Peyer's patch (tissue), 4 donors: ENCODE measurements around the gene IFI27L1. TPM values are rescaled to one million over a fixed set of nuclear protein-coding genes. Genes with fewer than 3 reads are reported as not detected.
A peak's percentile ranks its signal among the peaks of the same experiment; 100 is the strongest.

Source experiments
- DNase-seq, 3 donors: peaks; one replicate each; pipeline ENCODE4 v3.0.0-alpha.2; 2017 to 2019
- H3K27ac ChIP-seq, 4 donors: fragments of 200-600 bp; sonication (generic); one replicate each; pipeline ENCODE4 v1.5.1; 2016 to 2019
- H3K27me3 ChIP-seq, 2 donors: fragments of 200-600 bp; sonication (generic); one replicate each; pipeline ENCODE4 v1.5.1; 2019
- H3K36me3 ChIP-seq, 3 donors: fragments of 200-600 bp; sonication (generic); one replicate each; pipeline ENCODE4 v1.5.1; 2016 to 2019
- H3K4me1 ChIP-seq, 4 donors: fragments of 200-600 bp; sonication (generic); one replicate each; pipeline ENCODE4 v1.5.1; 2016 to 2019
- H3K4me3 ChIP-seq, 4 donors: fragments of 200-600 bp; sonication (generic); 1 replicate in 3 of 4; 2 replicates in 1 of 4; pipeline ENCODE4 v1.5.1; 2016 to 2019; ENCODE audit warnings: mild to moderate bottlenecking in 1 of 4
- H3K9me3 ChIP-seq, 4 donors: fragments of 200-600 bp; sonication (generic); one replicate each; pipeline ENCODE4 v1.5.1; 2016 to 2019; ENCODE audit warnings: mild to moderate bottlenecking in 1 of 4
- CTCF ChIP-seq, 6 experiments: fragments of 450-650 bp in 4 of 6; fragments of 200-600 bp in 2 of 6; sonication (generic) in 1 of 6; IDR thresholded peaks; one replicate each; pipeline ENCODE4 v1.5.1; 2017 to 2019; ENCODE audit warnings: antibody characterized with exemption in 6 of 6, mild to moderate bottlenecking in 3 of 6, moderate library complexity in 1 of 6
- POLR2A ChIP-seq, 2 donors: fragments of 450-650 bp; IDR thresholded peaks; one replicate each; pipeline ENCODE4 v1.5.1; 2017; ENCODE audit warnings: antibody characterized with exemption in 2 of 2, mild to moderate bottlenecking in 2 of 2, moderate library complexity in 2 of 2
- total RNA-seq, 4 donors: library from RNA; depleted of rRNA; stranded (reverse); fragments of >200 nt; gene quantifications; one replicate each; pipeline ENCODE4 v1.1.0, GENCODE V29; 2016

The IFI27L1 gene
- total RNA-seq, 4 donors from 2014 or later = 4.9 to 14.7 (median 6.6) TPM

GRCh38 chr14:94129111-94129757 lies 48.1 kb downstream of the IFI27L1 start, which contains the start of gene IFI27L2:
Gene IFI27L2 (minus strand): TSS chr14:94129604. CDS start chr14:94129564, 40 bp downstream.
- peak; percentile 78 to 89 (median 88) for DNase-seq
- H3K27ac ChIP-seq = peak within 1 kb of the TSS; percentile 74 to 82 (median 78)
- TF ChIP-seq CTCF (IDR thresholded peaks at IDR 0.05) = peak in 5 of 6 experiments; percentile 34 to 50 (median 47)
- TF ChIP-seq POLR2A (IDR thresholded peaks at IDR 0.05) = peak in 1 of 2 donors; percentile 21
- H3K4me3 ChIP-seq = peak within 1 kb of the TSS; percentile 58 to 64 (median 64)
- H3K9me3 ChIP-seq = no peaks in the 10 kb centered on the region
- peaks cover 0 to 14% (median 3%) of the 10 kb centered on the region in 4 donors for H3K4me1 ChIP-seq
- H3K27me3 ChIP-seq = no peaks in the 10 kb centered on the region
- H3K36me3 ChIP-seq = no peaks in the 10 kb centered on the region

GRCh38 chr14:94129758-94130414 lies 48.8 kb downstream of the IFI27L1 start:
- no peak for DNase-seq
- H3K4me3 ChIP-seq = peak overlapping the region; percentile 58 to 64 (median 64)
- no peaks in the 10 kb centered on the region for H3K36me3 ChIP-seq
- H3K27ac ChIP-seq = peak overlapping the region; percentile 74 to 82 (median 78)
- no peak for TF ChIP-seq CTCF (IDR thresholded peaks at IDR 0.05)
- H3K9me3 ChIP-seq = no peaks in the 10 kb centered on the region
- no peaks in the 10 kb centered on the region for H3K27me3 ChIP-seq
- H3K4me1 ChIP-seq = peaks cover 0 to 14% (median 3%) of the 10 kb centered on the region in 4 donors

- Histone ChIP-seq H3K27me3 (no peaks in the 10 kb centered on the region), H3K36me3 (no peaks in the 10 kb centered on the region), H3K4me1 (peaks cover 0 to 14% (median 3%) of the 10 kb centered on the region in 4 donors), H3K4me3 (no peak overlapping the region), H3K9me3 (no peaks in the 10 kb centered on the region), H3K27ac (no peak overlapping the region)
- peak in 2 of 3 donors; percentile 50 to 76 for DNase-seq
- TF ChIP-seq CTCF (IDR thresholded peaks at IDR 0.05) (peak; percentile 59 to 79 (median 74)), POLR2A (IDR thresholded peaks at IDR 0.05) (no peak)
These were observed 51.3 kb downstream of the IFI27L1 start for GRCh38 chr14:94132285-94132887.

- H3K4me3 ChIP-seq = no peak overlapping the region
- no peaks in the 10 kb centered on the region for H3K36me3 ChIP-seq
- TF ChIP-seq POLR2A (IDR thresholded peaks at IDR 0.05) (no peak), CTCF (IDR thresholded peaks at IDR 0.05) (no peak)
- H3K9me3 ChIP-seq = no peaks in the 10 kb centered on the region
- no peaks in the 10 kb centered on the region for H3K4me1 ChIP-seq
- DNase-seq = no peak
- no peak overlapping the region for H3K27ac ChIP-seq
- H3K27me3 ChIP-seq = no peaks in the 10 kb centered on the region
These were observed 54.4 kb downstream of the IFI27L1 start for GRCh38 chr14:94135476-94135875.

GRCh38 chr14:94136575-94137331 lies 55.6 kb downstream of the IFI27L1 start:
- Histone ChIP-seq H3K4me1 (no peaks in the 10 kb centered on the region), H3K27ac (no peak overlapping the region), H3K36me3 (no peaks in the 10 kb centered on the region), H3K9me3 (no peaks in the 10 kb centered on the region), H3K27me3 (no peaks in the 10 kb centered on the region), H3K4me3 (no peak overlapping the region)
- no peak for TF ChIP-seq POLR2A (IDR thresholded peaks at IDR 0.05)
- TF ChIP-seq CTCF (IDR thresholded peaks at IDR 0.05) = peak; percentile 85 to 98 (median 96)
- peak; percentile 86 to 96 (median 89) for DNase-seq
